ENCODE results near the gene DDR2. TPM values are rescaled to one million over a fixed set of nuclear protein-coding genes. Genes with fewer than 3 reads are reported as not detected.

The DDR2 gene
- total RNA-seq: 4.6 and 11.5 TPM in 2 replicates

DNA sequence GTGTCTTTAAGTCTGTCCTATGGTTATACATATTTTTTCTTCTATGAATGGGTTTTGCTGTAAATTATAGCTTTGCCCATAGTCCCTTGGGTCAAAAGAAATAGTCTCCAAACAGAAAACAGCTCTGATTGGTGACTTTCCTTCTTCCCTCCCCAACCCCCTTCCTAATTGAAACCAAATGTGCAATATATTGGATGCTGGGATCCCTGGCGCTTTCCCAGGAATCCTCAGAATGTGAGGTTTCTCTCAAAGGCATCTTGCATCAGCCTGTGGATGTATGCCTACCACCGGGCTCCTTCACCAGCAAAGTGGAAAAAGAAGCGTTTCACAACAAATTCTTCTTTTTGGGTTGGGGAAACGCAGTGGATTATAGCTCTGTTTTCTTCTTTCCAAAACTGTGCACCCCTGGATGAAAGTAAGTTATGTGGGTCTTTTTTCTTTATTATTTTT is at the start of gene DDR2:
Gene DDR2 (plus strand): TSS at position 248 of the 450 bp plus-strand sequence. CDS start 86,600 bp downstream, outside the sequence.

DNA sequence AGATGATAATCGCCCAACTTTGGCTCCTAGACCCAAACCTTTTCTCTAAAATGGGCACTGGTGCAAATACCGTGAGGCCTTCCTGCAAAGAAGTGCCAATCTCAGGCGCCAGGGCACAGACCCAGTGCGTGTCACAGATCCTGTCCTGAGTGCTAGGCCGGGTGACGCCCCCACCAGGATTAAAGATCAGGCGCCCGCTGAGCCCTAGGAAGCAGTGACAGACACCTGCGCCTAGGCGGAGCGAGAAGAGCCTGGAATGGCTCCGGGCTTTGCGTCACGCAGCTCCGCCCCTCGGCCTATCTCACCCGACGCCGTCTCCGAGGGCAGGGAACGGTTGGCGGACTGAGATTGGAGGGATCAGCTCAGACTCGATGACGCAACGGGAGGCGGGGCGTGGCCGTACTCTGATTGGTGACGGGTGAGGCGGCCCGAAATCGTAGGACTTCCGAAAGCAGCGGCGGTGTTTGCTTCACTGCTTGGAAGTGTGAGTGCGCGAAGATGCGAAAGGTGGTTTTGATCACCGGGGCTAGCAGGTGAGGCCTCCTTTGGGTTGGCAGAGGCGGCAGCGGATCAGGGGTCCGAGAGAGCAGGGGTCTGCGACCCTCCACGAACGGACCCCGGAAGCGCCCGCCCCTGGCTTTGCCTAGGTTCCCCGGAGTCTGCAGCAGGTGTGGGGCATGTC is 158.2 kb downstream of the DDR2 start, which contains the start of gene HSD17B7:
Gene HSD17B7 (plus strand): TSS at position 400 of the 682 bp plus-strand sequence. CDS start 99 bp downstream, at position 499.

Other genes starting within 250 kb of the DDR2 start
- not detected in 2 replicates for gene SH2D1B, start 220.3 kb upstream of the DDR2 start, total RNA-seq
- gene UHMK1, start 134.6 kb upstream of the DDR2 start, total RNA-seq: 24.6 and 26.9 TPM in 2 replicates
- 19.8 and 57.8 TPM in 2 replicates for gene UAP1, start 70.7 kb upstream of the DDR2 start, total RNA-seq
- gene HSD17B7, start 158.2 kb downstream of the DDR2 start, total RNA-seq: 10.6 and 16.5 TPM in 2 replicates
- gene CCDC190, start 228.7 kb downstream of the DDR2 start, total RNA-seq: 0.38 and 2.0 TPM in 2 replicates

All from mesangial cell (primary cell).